ENCODE data around the gene NKX6-2.

Gene NKX6-2

DNA sequence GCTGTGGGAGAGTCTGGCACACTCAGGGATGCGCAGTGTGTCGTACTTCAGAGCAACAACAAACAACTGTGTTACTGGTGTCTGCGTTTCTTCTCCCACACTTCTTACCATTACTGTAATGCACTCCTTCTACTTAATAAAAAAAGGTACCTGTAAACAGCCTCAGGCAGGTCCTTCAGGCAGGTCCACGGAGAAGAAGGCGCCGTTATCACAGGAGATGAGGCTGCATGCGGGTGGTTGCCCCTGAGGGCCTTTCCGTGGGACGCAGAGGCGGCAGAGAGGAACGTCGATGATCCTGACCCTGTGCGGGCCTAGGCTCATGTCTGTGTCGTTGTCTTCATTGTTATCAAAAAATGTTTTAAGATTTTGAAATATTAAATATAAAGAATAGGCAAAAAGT, 29.4 kb downstream of the NKX6-2 start:
- H3K4me3 ChIP-seq (ENCODE audit: low read depth, low read length) = no peak overlapping the region
- no peaks in the 10 kb centered on the region for H3K4me1 ChIP-seq (ENCODE audit: control insufficient read depth, insufficient read depth, low read length)
- no peaks in the 10 kb centered on the region for H3K9me3 ChIP-seq (ENCODE audit: control insufficient read depth, insufficient read depth, low read depth, low read length)
- CTCF ChIA-PET = no interaction called here
- no peak overlapping the region for H3K27ac ChIP-seq (ENCODE audit: extremely low read depth, low read depth, low read length)
- POLR2A ChIA-PET = interaction anchor here (0.6 kb wide), 1 partner anchor 11 kb away, joined by 3 read pairs; no protein-coding TSS in a partner anchor
- H3K36me3 ChIP-seq (ENCODE audit: control insufficient read depth in 2 of 2, insufficient read depth in 1 of 2, low read length in 2 of 2) = peaks cover 0 to 15% of the 10 kb centered on the region in 2 experiments; a peak in 1 of 3 replicates
- TF ChIP-seq ZNF394 (tag by site-specific recombination; IDR thresholded peaks at IDR 0.05; ENCODE audit: borderline replicate concordance) = no peak
- TF ChIP-seq ZNF23 (tag by site-specific recombination; IDR thresholded peaks at IDR 0.05; ENCODE audit: borderline replicate concordance) = no peak
- no peak for TF ChIP-seq ZNF155 (tag by site-specific recombination; IDR thresholded peaks at IDR 0.05)
- TF ChIP-seq, protein P1, sequence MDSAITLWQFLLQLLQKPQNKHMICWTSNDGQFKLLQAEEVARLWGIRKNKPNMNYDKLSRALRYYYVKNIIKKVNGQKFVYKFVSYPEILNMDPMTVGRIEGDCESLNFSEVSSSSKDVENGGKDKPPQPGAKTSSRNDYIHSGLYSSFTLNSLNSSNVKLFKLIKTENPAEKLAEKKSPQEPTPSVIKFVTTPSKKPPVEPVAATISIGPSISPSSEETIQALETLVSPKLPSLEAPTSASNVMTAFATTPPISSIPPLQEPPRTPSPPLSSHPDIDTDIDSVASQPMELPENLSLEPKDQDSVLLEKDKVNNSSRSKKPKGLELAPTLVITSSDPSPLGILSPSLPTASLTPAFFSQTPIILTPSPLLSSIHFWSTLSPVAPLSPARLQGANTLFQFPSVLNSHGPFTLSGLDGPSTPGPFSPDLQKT (IDR thresholded peaks at IDR 0.05; ENCODE audit: borderline replicate concordance, low read depth, low read length) = no peak
- no peak for TF ChIP-seq ZNF600 (tag by site-specific recombination; IDR thresholded peaks at IDR 0.05)
- no peak for TF ChIP-seq ZNF555 (tag by site-specific recombination; conservative IDR thresholded peaks at IDR 0.05)
- TF ChIP-seq ZNF211 (tag by site-specific recombination; IDR thresholded peaks at IDR 0.05; ENCODE audit: low read depth) = no peak

DNA sequence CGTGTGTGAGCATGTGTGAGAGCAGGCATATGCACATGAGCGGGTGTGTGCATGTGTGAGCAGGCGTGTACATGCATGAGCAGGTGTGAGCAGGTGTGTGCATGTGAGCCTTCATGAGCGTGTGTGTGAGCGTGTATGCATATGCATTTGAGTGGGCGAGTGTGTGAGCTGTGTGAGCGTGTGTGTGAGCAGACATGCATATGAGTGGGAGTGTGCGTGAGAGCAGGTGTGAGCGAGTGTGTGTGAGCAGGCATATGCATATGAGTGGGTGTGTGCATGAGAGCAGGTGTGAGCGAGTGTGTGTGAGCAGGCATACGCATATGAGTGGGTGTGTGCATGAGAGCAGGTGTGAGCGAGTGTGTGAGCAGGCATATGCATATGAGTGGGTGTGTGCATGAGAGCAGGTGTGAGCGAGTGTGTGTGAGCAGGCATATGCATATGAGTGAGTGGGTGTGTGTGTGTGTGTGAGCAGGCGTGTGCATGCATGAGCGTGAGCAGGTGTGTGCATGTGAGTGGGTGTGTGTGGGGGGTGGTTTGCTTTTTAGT, 30.7 kb downstream of the NKX6-2 start:
- Histone ChIP-seq H3K36me3 (ENCODE audit: control insufficient read depth in 2 of 2, insufficient read depth in 1 of 2, low read length in 2 of 2) (peaks cover 0 to 15% of the 10 kb centered on the region in 2 experiments; a peak in 1 of 3 replicates), H3K9me3 (ENCODE audit: control insufficient read depth, insufficient read depth, low read depth, low read length) (no peaks in the 10 kb centered on the region), H3K4me1 (ENCODE audit: control insufficient read depth, insufficient read depth, low read length) (no peaks in the 10 kb centered on the region), H3K27ac (ENCODE audit: extremely low read depth, low read depth, low read length) (no peak overlapping the region), H3K4me3 (ENCODE audit: low read depth, low read length) (no peak overlapping the region)
- ChIA-PET POLR2A (no interaction called here), CTCF (no interaction called here)
- TF ChIP-seq MEIS1 (CRISPR knock-in tag; IDR thresholded peaks at IDR 0.05; ENCODE audit: borderline replicate concordance) (no peak), ZFHX2 (tag by site-specific recombination; conservative IDR thresholded peaks at IDR 0.05) (peak; percentile 72), ZNF121 (tag by site-specific recombination; IDR thresholded peaks at IDR 0.05) (no peak), ZNF776 (tag by site-specific recombination; IDR thresholded peaks at IDR 0.05; ENCODE audit: borderline replicate concordance) (no peak), KLF8 (tag by site-specific recombination; IDR thresholded peaks at IDR 0.05) (no peak), ZSCAN16 (tag by site-specific recombination; IDR thresholded peaks at IDR 0.05) (no peak), ZNF610 (tag by site-specific recombination; IDR thresholded peaks at IDR 0.05; ENCODE audit: borderline replicate concordance) (no peak), ZNF274 (IDR thresholded peaks at IDR 0.05; ENCODE audit: low read length) (no peak), ZNF274 (tag by site-specific recombination; IDR thresholded peaks at IDR 0.05; ENCODE audit: borderline replicate concordance) (no peak), ZNF837 (tag by site-specific recombination; IDR thresholded peaks at IDR 0.05) (no peak), ZNF302 (tag by site-specific recombination; IDR thresholded peaks at IDR 0.05; ENCODE audit: low read depth) (no peak), ZNF211 (tag by site-specific recombination; IDR thresholded peaks at IDR 0.05; ENCODE audit: low read depth) (no peak), ZNF133 (tag by site-specific recombination; IDR thresholded peaks at IDR 0.05) (no peak), EGR2 (tag by site-specific recombination; IDR thresholded peaks at IDR 0.05; ENCODE audit: low read depth) (peak; percentile 75), HOXD13 (CRISPR knock-in tag; IDR thresholded peaks at IDR 0.05; ENCODE audit: borderline replicate concordance) (no peak), ZNF785 (tag by site-specific recombination; IDR thresholded peaks at IDR 0.05) (no peak)
- TF ChIP-seq, protein P2, sequence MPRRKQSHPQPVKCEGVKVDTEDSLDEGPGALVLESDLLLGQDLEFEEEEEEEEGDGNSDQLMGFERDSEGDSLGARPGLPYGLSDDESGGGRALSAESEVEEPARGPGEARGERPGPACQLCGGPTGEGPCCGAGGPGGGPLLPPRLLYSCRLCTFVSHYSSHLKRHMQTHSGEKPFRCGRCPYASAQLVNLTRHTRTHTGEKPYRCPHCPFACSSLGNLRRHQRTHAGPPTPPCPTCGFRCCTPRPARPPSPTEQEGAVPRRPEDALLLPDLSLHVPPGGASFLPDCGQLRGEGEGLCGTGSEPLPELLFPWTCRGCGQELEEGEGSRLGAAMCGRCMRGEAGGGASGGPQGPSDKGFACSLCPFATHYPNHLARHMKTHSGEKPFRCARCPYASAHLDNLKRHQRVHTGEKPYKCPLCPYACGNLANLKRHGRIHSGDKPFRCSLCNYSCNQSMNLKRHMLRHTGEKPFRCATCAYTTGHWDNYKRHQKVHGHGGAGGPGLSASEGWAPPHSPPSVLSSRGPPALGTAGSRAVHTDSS (tag by site-specific recombination; IDR thresholded peaks at IDR 0.05) = no peak
- TF ChIP-seq, protein P3, sequence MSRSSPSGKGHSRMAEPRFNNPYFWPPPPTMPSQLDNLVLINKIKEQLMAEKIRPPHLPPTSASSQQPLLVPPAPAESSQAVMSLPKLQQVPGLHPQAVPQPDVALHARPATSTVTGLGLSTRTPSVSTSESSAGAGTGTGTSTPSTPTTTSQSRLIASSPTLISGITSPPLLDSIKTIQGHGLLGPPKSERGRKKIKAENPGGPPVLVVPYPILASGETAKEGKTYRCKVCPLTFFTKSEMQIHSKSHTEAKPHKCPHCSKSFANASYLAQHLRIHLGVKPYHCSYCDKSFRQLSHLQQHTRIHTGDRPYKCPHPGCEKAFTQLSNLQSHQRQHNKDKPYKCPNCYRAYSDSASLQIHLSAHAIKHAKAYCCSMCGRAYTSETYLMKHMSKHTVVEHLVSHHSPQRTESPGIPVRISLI (tag by site-specific recombination; IDR thresholded peaks at IDR 0.05) = no peak
- TF ChIP-seq, protein P4, sequence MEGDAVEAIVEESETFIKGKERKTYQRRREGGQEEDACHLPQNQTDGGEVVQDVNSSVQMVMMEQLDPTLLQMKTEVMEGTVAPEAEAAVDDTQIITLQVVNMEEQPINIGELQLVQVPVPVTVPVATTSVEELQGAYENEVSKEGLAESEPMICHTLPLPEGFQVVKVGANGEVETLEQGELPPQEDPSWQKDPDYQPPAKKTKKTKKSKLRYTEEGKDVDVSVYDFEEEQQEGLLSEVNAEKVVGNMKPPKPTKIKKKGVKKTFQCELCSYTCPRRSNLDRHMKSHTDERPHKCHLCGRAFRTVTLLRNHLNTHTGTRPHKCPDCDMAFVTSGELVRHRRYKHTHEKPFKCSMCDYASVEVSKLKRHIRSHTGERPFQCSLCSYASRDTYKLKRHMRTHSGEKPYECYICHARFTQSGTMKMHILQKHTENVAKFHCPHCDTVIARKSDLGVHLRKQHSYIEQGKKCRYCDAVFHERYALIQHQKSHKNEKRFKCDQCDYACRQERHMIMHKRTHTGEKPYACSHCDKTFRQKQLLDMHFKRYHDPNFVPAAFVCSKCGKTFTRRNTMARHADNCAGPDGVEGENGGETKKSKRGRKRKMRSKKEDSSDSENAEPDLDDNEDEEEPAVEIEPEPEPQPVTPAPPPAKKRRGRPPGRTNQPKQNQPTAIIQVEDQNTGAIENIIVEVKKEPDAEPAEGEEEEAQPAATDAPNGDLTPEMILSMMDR (tag by site-specific recombination; IDR thresholded peaks at IDR 0.05) = no peak
- TF ChIP-seq, protein P5, sequence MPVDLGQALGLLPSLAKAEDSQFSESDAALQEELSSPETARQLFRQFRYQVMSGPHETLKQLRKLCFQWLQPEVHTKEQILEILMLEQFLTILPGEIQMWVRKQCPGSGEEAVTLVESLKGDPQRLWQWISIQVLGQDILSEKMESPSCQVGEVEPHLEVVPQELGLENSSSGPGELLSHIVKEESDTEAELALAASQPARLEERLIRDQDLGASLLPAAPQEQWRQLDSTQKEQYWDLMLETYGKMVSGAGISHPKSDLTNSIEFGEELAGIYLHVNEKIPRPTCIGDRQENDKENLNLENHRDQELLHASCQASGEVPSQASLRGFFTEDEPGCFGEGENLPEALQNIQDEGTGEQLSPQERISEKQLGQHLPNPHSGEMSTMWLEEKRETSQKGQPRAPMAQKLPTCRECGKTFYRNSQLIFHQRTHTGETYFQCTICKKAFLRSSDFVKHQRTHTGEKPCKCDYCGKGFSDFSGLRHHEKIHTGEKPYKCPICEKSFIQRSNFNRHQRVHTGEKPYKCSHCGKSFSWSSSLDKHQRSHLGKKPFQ (tag by site-specific recombination; IDR thresholded peaks at IDR 0.05) = peak; percentile 92
- TF ChIP-seq, protein P6, sequence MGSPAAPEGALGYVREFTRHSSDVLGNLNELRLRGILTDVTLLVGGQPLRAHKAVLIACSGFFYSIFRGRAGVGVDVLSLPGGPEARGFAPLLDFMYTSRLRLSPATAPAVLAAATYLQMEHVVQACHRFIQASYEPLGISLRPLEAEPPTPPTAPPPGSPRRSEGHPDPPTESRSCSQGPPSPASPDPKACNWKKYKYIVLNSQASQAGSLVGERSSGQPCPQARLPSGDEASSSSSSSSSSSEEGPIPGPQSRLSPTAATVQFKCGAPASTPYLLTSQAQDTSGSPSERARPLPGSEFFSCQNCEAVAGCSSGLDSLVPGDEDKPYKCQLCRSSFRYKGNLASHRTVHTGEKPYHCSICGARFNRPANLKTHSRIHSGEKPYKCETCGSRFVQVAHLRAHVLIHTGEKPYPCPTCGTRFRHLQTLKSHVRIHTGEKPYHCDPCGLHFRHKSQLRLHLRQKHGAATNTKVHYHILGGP (tag by site-specific recombination; IDR thresholded peaks at IDR 0.05) = no peak

All from HEK293 (cell line).